Bronchial epithelial cell (primary cell): Measurements from ENCODE around the gene MZF1. TPM values are rescaled to one million over a fixed set of nuclear protein-coding genes. Genes with fewer than 3 reads are reported as not detected.

Source experiments
- DNase-seq: peaks from one replicate; pipeline ENCODE4 v3.0.0-alpha.2; 2010; ENCODE audit warnings: low read depth
- FAIRE-seq: peaks from 2 replicates; lab custom pipeline; 2011; peaks lifted over from hg19 to GRCh38; lab: Jason Lieb, UNC
- H3K27me3 ChIP-seq: 2 replicates; pipeline ENCODE4 v1.5.1; 2011; ENCODE audit warnings: low read length; ENCODE audit not compliant: control insufficient read depth, insufficient read depth
- H3K36me3 ChIP-seq: 2 replicates; pipeline ENCODE4 v1.5.1; 2011; ENCODE audit warnings: low read length; ENCODE audit not compliant: control insufficient read depth, insufficient read depth
- H3K4me3 ChIP-seq: 2 replicates; pipeline ENCODE4 v1.5.1; 2011; ENCODE audit warnings: mild to moderate bottlenecking, low read depth, low read length, control low read depth
- total RNA-seq: library from RNA; depleted of rRNA; stranded (reverse); fragments of >200 nt; gene quantifications from 2 replicates; pipeline ENCODE4 v1.2.1, GENCODE V29; 2014
- TF ChIP-seq, protein P1 (sequence below): IDR thresholded peaks from 2 replicates; pipeline ENCODE4 v1.5.1; 2011; ENCODE audit warnings: mild to moderate bottlenecking, moderate library complexity, low read length, control low read depth, inconsistent platforms; ENCODE audit not compliant: insufficient read depth, severe bottlenecking

Gene MZF1
- total RNA-seq, 1 donor from 2014 or later = 14.7 TPM

DNA sequence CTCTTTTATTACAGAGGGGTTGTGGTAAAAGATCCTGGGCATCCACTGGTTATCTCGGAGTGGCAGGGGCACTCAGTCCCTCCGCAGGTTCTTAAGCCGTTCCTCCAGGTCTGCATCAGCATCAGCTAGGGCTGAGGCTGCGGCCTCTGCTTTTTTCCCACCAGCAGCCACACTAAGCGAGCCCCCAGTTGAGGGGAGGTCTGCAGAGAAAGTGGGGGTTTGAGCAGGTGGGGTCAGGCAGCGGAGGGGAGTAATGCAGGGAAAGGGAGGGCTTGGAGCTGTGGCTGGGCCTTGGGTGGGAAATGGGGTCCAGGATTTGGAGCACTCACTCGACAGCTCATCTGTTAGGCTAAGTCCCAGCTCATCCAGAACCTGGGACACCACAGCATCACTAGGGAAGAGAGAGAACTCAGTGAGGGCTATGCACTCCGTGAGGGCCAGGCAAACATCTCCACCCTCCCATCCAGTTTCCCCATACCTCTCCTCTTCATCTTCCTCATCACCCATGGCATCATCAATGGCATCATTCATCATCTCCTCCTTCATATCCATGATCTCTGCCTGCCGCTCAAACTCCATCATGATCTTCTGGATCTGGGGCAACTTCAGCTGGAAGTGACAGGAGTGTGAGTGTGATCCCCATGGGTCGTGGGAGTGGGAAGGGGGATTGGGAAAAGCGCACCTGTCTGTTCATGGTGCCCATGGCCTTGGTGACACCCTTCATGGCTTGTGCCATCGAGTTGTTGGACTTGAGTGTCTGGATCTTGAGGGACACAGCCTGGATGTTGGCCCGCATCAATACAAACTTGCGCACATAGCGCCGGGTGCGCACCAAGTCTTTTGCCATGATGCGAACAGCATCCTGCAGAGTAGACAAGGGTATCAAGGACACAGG lies 21.3 kb downstream of the MZF1 start:
- H3K27me3 ChIP-seq = no peaks in the 10 kb centered on the region
- TF ChIP-seq, protein P1, sequence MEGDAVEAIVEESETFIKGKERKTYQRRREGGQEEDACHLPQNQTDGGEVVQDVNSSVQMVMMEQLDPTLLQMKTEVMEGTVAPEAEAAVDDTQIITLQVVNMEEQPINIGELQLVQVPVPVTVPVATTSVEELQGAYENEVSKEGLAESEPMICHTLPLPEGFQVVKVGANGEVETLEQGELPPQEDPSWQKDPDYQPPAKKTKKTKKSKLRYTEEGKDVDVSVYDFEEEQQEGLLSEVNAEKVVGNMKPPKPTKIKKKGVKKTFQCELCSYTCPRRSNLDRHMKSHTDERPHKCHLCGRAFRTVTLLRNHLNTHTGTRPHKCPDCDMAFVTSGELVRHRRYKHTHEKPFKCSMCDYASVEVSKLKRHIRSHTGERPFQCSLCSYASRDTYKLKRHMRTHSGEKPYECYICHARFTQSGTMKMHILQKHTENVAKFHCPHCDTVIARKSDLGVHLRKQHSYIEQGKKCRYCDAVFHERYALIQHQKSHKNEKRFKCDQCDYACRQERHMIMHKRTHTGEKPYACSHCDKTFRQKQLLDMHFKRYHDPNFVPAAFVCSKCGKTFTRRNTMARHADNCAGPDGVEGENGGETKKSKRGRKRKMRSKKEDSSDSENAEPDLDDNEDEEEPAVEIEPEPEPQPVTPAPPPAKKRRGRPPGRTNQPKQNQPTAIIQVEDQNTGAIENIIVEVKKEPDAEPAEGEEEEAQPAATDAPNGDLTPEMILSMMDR = no peak
- FAIRE-seq (peak; percentile 32), DNase-seq (no peak)
- peaks cover 49% of the 10 kb centered on the region for H3K36me3 ChIP-seq
- no peak overlapping the region for H3K4me3 ChIP-seq

DNA sequence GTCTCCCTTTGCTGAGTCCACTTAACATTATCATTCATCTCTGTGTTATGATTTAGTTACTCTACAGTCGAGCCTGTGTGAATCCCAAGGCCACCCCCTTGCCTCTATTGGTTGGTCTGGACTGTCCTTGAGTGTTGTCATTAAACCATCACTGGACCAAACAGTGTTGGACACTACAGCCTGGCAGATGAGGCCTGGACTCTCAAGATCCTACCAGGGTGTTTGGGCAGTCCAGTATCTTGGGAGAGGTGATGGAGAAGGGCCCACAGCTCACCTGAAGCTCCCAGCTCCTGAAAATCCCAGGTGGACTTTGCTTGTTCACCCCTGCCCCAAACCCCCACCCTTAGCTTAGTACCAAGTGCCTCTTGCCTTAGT lies 22.0 kb downstream of the MZF1 start:
- FAIRE-seq (no peak), DNase-seq (no peak)
- TF ChIP-seq, protein P1 = no peak
- H3K36me3 ChIP-seq = peaks cover 48% of the 10 kb centered on the region
- H3K4me3 ChIP-seq = no peak overlapping the region
- H3K27me3 ChIP-seq = no peaks in the 10 kb centered on the region

DNA sequence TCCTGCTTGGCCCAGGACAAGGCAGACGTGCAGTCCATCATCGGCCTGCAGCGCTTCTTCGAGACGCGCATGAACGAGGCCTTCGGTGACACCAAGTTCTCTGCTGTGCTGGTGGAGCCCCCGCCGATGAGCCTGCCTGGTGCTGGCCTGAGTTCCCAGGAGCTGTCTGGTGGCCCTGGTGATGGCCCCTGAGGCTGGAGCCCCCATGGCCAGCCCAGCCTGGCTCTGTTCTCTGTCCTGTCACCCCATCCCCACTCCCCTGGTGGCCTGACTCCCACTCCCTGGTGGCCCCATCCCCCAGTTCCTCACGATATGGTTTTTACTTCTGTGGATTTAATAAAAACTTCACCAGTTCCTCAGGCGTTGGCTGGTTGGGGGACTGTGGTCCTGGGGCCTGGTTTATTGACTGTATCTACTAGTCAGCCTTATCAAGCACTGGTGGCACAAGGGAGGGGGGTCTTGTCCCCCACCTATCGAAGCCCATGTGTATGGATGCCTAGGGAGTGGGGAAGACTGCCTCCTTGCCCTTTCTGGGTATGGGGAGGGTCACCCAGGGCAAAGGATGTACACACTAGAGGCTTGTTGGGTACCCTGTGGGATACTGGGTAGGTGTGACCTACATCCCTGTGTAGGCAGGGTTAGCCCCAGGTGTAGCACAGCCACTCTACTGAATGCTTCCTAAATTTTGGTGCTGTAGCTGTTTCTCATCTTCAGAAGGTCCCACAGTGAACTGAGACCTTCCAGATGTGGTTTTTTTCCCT lies 22.6 kb downstream of the MZF1 start:
- no peak overlapping the region for H3K4me3 ChIP-seq
- H3K27me3 ChIP-seq = no peaks in the 10 kb centered on the region
- no peak for FAIRE-seq
- no peak for DNase-seq
- peaks cover 51% of the 10 kb centered on the region for H3K36me3 ChIP-seq
- TF ChIP-seq, protein P1 = no peak

DNA sequence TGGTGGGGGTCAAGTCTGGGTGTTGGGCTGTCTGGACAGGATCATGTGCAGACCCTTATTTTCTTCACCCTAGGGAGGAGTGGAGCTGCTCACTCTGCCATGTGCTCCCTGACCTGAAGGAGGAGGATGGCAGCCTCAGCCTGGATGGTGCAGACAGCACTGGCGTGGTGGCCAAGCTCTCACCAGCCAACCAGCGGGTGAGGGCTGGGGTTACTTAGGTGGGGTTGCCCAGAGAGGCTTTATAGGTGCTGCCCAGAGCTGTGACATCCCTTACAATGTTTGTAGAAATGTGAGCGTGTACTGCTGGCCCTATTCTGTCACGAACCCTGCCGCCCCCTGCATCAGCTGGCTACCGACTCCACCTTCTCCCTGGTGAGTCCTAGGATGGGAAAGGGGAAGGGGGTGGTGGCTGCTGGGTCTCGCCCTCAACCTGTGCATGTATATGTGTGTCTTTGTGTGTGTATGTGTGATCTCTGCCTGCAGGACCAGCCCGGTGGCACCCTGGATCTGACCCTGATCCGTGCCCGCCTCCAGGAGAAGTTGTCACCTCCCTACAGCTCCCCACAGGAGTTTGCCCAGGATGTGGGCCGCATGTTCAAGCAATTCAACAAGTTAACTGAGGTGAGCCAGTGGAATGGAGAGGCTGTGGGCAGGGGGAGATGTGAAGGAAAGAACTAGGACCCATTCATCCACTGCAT lies 23.3 kb downstream of the MZF1 start:
- H3K4me3 ChIP-seq = no peak overlapping the region
- TF ChIP-seq, protein P1 = no peak
- peaks cover 53% of the 10 kb centered on the region for H3K36me3 ChIP-seq
- FAIRE-seq = no peak
- no peak for DNase-seq
- H3K27me3 ChIP-seq = no peaks in the 10 kb centered on the region

DNA sequence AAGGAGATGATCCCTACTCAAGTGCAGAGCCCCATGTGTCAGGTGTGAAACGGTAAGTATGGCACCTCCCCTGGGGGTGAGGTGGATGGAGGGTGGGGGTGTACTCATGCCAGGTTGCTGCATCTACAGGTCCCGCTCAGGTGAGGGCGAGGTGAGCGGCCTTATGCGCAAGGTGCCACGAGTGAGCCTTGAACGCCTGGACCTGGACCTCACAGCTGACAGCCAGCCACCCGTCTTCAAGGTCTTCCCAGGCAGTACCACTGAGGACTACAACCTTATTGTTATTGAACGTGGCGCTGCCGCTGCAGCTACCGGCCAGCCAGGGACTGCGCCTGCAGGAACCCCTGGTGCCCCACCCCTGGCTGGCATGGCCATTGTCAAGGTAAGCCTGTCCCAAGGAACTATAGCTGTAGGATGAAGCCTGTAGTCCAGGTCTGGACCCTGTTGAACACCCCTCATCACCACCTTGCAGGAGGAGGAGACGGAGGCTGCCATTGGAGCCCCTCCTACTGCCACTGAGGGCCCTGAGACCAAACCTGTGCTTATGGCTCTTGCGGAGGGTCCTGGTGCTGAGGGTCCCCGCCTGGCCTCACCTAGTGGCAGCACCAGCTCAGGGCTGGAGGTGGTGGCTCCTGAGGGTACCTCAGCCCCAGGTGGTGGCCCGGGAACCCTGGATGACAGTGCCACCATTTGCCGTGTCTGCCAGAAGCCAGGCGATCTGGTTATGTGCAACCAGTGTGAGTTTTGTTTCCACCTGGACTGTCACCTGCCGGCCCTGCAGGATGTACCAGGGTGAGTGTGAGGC lies 24.1 kb downstream of the MZF1 start:
- FAIRE-seq (no peak), DNase-seq (no peak)
- TF ChIP-seq, protein P1 = no peak
- Histone ChIP-seq H3K36me3 (peaks cover 53% of the 10 kb centered on the region), H3K4me3 (no peak overlapping the region), H3K27me3 (no peaks in the 10 kb centered on the region)
